Lower lobe of right lung (tissue), 2 donors: ENCODE results near the gene FCN2. TPM values are rescaled to one million over a fixed set of nuclear protein-coding genes. Genes with fewer than 3 reads are reported as not detected.
A peak's percentile ranks its signal among the peaks of the same experiment; 100 is the strongest.

Experiments used
- ATAC-seq, 2 donors: fragments of 200-7000 bp; cut with Tn5 transposase; one replicate each; pipeline ENCODE4 v1.9.1; 2020 to 2022; ENCODE audit warnings: mild to moderate bottlenecking in 2 of 2, moderate library complexity in 2 of 2
- DNase-seq: peaks from one replicate; pipeline ENCODE4 v3.0.0-alpha.2; 2020
- H3K27ac ChIP-seq: fragments of 200-600 bp; one replicate; pipeline ENCODE4 v1.8.0; 2022
- H3K27me3 ChIP-seq: fragments of 200-600 bp; one replicate; pipeline ENCODE4 v1.8.0; 2022; ENCODE audit warnings: low read depth
- H3K36me3 ChIP-seq: fragments of 200-600 bp; one replicate; pipeline ENCODE4 v1.8.0; 2022; ENCODE audit warnings: mild to moderate bottlenecking
- H3K4me1 ChIP-seq: fragments of 200-600 bp; one replicate; pipeline ENCODE4 v1.8.0; 2022
- H3K4me3 ChIP-seq: fragments of 200-600 bp; one replicate; pipeline ENCODE4 v1.8.0; 2022; ENCODE audit warnings: mild to moderate bottlenecking
- H3K9me3 ChIP-seq: fragments of 200-600 bp; one replicate; pipeline ENCODE4 v1.8.0; 2022
- intact Hi-C: fragments of 100-400 bp; cut with DNase I; formaldehyde crosslinking; loops from one replicate; pipeline ENCODE4 v1.11.0; 2022
- total RNA-seq: library from RNA; stranded (reverse); fragmentation: NEBNext Ultra II Directional; extraction: Animal tissue kit (Norgen Biotek cat#: 25700); gene quantifications from one replicate; pipeline ENCODE4 v1.2.1, GENCODE V29; 2021
- TF ChIP-seq, protein P1 (sequence below): fragments of 200-600 bp; IDR thresholded peaks from one replicate; pipeline ENCODE4 v1.8.0; 2022; ENCODE audit warnings: antibody characterized with exemption, mild to moderate bottlenecking
- donor health status: DM: no; HTN: yes; CAD: no; lungs with severe emphysema.

Gene FCN2
- total RNA-seq, 1 donor from 2014 or later, result not detected

DNA sequence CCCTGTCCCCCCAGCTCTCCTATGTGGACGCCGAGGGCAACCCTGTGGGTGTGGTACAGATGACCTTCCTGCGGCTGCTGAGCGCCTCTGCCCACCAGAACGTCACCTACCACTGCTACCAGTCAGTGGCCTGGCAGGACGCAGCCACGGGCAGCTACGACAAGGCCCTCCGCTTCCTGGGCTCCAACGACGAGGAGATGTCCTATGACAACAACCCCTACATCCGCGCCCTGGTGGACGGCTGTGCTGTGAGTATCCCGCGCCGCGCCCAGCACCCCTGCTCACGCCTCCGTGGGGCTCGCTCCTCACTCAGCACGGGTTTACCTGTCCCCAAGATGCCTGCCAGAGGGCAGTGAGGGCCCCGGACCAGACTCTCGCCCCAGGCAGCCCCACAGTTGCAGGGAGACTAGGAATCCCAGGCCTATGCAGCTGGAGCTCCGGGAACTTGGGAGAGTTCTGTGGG lies 45.6 kb upstream of the FCN2 start:
- Histone ChIP-seq H3K9me3 (no peaks in the 10 kb centered on the region), H3K27ac (no peak overlapping the region), H3K27me3 (no peaks in the 10 kb centered on the region), H3K36me3 (peaks cover 19% of the 10 kb centered on the region), H3K4me1 (no peaks in the 10 kb centered on the region), H3K4me3 (no peak overlapping the region)
- TF ChIP-seq, protein P1, sequence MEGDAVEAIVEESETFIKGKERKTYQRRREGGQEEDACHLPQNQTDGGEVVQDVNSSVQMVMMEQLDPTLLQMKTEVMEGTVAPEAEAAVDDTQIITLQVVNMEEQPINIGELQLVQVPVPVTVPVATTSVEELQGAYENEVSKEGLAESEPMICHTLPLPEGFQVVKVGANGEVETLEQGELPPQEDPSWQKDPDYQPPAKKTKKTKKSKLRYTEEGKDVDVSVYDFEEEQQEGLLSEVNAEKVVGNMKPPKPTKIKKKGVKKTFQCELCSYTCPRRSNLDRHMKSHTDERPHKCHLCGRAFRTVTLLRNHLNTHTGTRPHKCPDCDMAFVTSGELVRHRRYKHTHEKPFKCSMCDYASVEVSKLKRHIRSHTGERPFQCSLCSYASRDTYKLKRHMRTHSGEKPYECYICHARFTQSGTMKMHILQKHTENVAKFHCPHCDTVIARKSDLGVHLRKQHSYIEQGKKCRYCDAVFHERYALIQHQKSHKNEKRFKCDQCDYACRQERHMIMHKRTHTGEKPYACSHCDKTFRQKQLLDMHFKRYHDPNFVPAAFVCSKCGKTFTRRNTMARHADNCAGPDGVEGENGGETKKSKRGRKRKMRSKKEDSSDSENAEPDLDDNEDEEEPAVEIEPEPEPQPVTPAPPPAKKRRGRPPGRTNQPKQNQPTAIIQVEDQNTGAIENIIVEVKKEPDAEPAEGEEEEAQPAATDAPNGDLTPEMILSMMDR, result no peak
- ATAC-seq, result no peak
- intact Hi-C loops, result no loop called here
- DNase-seq, result no peak

DNA sequence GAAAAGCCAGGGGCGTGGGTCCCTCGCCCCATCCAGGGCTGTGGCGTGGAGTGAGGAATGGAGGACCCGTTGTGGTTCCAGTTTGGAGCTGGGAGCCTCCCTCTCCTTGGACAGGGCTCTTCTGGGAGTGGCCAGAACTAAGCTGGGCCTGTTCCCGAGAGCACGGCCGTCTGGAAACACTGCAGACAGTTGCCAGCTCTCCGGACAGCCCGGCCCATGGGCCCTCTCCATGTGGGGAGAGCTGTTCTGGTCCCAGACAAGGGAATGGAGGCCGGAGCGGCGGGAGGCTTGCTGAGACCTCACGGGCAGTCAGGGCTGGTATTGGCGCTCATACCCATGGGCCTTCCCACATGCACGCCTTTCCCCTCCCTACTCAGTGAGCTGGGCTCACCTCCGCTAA lies 45.2 kb upstream of the FCN2 start:
- Histone ChIP-seq H3K4me3 (no peak overlapping the region), H3K27me3 (no peaks in the 10 kb centered on the region), H3K9me3 (no peaks in the 10 kb centered on the region), H3K36me3 (peaks cover 20% of the 10 kb centered on the region), H3K4me1 (no peaks in the 10 kb centered on the region), H3K27ac (no peak overlapping the region)
- ATAC-seq (no peak), DNase-seq (no peak)
- TF ChIP-seq, protein P1, result no peak
- intact Hi-C loops, result no loop called here

DNA sequence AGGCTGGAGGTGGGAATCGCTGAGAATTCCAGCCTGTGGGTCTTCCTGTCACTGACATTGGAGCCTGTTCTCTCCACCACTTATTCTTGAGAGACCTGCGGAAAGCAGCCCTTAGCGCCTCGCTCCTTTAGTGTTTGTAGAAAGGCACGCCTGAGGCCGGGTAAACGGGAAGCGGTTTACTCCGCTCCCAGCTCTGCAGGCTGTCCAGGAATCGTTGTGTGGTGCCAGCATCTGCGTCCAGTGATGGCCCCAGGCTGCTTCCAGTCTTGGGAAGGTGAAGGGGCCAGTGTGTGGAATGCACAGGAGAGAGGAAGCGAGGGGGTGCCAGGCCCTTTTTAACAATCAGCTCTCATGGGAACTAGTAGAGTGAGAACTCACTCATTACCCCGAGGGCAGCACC lies 44.6 kb upstream of the FCN2 start:
- no peak overlapping the region for H3K27ac ChIP-seq
- peaks cover 20% of the 10 kb centered on the region for H3K36me3 ChIP-seq
- H3K9me3 ChIP-seq, result no peaks in the 10 kb centered on the region
- H3K4me1 ChIP-seq, result no peaks in the 10 kb centered on the region
- no peaks in the 10 kb centered on the region for H3K27me3 ChIP-seq
- DNase-seq (no peak), ATAC-seq (no peak)
- TF ChIP-seq, protein P1, result no peak
- intact Hi-C loops, result no loop called here
- no peak overlapping the region for H3K4me3 ChIP-seq

DNA sequence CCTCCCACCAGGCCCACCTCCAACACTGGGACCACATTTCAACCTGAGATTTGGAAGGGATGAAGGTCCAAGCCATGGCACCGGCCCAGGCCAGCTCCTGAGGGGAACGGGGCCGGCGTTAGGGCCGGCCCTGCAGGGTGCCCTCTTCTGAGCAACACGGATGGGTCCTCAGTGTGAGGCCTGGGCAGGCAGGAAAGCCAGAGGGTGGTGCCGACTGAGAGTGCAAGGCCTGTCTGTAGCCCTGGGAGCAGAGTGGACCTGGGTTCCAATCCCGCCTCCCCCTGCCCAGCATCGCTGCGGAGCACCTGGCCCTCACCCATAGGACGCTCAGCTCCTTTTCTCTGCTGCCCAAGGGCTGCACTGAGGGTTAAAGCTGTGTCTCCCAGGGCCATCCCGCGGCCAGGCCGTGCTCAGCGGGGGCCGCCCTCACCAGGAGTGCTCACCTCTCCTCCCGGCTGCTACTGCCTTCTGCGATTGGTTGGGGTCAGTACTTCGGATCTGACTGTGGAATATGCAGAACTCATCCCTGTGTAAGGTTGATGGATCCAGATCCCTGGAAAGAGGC lies 44.1 kb upstream of the FCN2 start:
- H3K27me3 ChIP-seq, result no peaks in the 10 kb centered on the region
- peaks cover 20% of the 10 kb centered on the region for H3K36me3 ChIP-seq
- intact Hi-C loops, result no loop called here

DNA sequence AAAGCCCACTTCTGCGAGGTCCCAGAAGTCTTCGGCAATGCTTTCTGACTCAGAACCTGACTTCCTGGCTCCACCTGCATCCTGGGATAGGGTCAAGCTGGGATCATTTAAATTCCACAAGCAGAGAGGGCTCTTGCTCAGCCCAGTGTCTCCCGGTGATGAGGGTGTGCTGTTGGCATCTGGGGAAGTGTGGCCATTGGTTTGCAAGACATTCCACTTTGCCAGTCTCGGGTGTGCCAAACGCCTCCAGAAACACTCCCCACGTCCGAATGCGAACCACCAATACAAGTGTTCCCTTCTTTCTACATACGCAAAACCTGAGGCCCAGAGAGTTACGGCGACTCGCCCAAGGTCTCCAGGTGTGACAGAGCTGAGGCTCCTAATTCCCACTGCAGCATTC lies 43.1 kb upstream of the FCN2 start:
- no peaks in the 10 kb centered on the region for H3K27me3 ChIP-seq
- H3K27ac ChIP-seq, result no peak overlapping the region
- H3K36me3 ChIP-seq, result peaks cover 28% of the 10 kb centered on the region
- TF ChIP-seq, protein P1, result no peak
- intact Hi-C loops, result no loop called here
- no peaks in the 10 kb centered on the region for H3K4me1 ChIP-seq
- no peak overlapping the region for H3K4me3 ChIP-seq
- no peaks in the 10 kb centered on the region for H3K9me3 ChIP-seq
- DNase-seq (no peak), ATAC-seq (no peak)

More for the DNA sequence above, 44.1 kb upstream of the FCN2 start:
- TF ChIP-seq, protein P1, result no peak
- no peak overlapping the region for H3K4me3 ChIP-seq
- DNase-seq (peak; percentile 31), ATAC-seq (no peak)
- no peaks in the 10 kb centered on the region for H3K9me3 ChIP-seq
- H3K27ac ChIP-seq, result no peak overlapping the region
- H3K4me1 ChIP-seq, result no peaks in the 10 kb centered on the region
